Activated CD8-positive, alpha-beta memory T cell treated with anti-CD3 and anti-CD28 coated beads, Interleukin-2, amount 10 ng/mL, durations not matched to agents 7 days and 5 days (primary cell): ENCODE data around the gene GDF7. TPM values are rescaled to one million over a fixed set of nuclear protein-coding genes. Genes with fewer than 3 reads are reported as not detected.
"Not testable (repeated sequence)": the region's sequence is repeated elsewhere in the genome, so short reads cannot be mapped to it uniquely, and the experiment has no call there.

Experiments
- ATAC-seq: fragments of 150-1000 bp; cut with Tn5 transposase; one replicate; pipeline ENCODE4 v1.10.0; 2021; ENCODE audit warnings: moderate library complexity
- CTCF ChIA-PET: fragments of 350-600 bp; sonication (Branson Sonifier 250); formaldehyde crosslinking; loops from one replicate; lab custom pipeline; 2021; ENCODE audit warnings: antibody characterized with exemption; lab: Charles Lee
- DNase-seq: peaks from one replicate; pipeline ENCODE4 v3.0.0-alpha.2; 2020
- H3K27ac Mint-ChIP-seq: one replicate; pipeline ENCODE4 v1.8.0; 2021; ENCODE audit warnings: mild to moderate bottlenecking, mixed read lengths
- H3K27me3 Mint-ChIP-seq: one replicate; pipeline ENCODE4 v1.8.0; 2021; ENCODE audit warnings: mixed read lengths
- H3K36me3 Mint-ChIP-seq: one replicate; pipeline ENCODE4 v1.8.0; 2021; ENCODE audit warnings: mild to moderate bottlenecking, mixed read lengths
- H3K4me1 Mint-ChIP-seq: one replicate; pipeline ENCODE4 v1.8.0; 2021; ENCODE audit warnings: mixed read lengths
- H3K4me3 Mint-ChIP-seq: one replicate; pipeline ENCODE4 v1.8.0; 2021; ENCODE audit warnings: mild to moderate bottlenecking, moderate library complexity, mixed read lengths
- H3K9me3 Mint-ChIP-seq: one replicate; pipeline ENCODE4 v1.8.0; 2022; ENCODE audit warnings: low read depth, mixed read lengths
- total RNA-seq, 2 experiments: library from RNA; stranded (reverse); gene quantifications; one replicate each; pipeline ENCODE4 v1.2.3, GENCODE V29; 2021

The GDF7 gene
- total RNA-seq, 2 experiments from 2014 or later: not detected

DNA sequence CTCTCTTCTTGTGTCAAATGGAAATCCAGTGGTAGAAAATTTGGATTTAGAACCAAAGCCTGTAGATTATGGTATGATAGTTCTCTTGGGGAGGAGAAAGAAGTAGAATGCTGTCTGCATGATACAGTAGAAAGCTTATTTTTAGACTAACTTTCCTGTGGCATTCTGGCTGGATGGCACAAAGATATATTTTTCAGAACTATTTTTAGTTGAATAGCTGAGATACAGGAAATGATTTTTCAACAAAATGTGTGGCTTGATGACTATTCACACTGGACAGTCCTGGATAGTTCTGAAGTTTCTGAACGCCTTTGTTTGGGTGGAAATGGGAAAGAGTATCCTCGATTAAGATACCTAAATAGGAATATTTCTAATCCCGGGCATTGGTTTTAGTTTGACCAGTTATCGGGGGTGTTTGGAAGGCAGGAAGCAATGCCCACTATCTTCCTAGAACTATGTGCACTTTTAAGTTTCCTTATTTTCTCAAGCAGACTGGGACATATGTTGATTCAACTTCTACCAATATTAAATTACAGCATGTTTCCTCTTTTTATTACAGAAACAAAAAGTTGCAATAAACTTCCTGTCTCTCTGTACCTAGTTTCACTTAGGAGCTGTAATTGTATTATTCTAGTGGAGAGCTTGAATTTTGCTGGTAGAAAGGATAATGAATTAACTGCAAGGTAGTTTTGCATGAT is 32.1 kb downstream of the GDF7 start:
- ATAC-seq: no peak
- no peaks in the 10 kb centered on the region for H3K9me3 Mint-ChIP-seq
- DNase-seq: no peak
- no peaks in the 10 kb centered on the region for H3K27me3 Mint-ChIP-seq
- H3K4me3 Mint-ChIP-seq: no peak overlapping the region
- H3K36me3 Mint-ChIP-seq: peaks cover 7% of the 10 kb centered on the region
- H3K27ac Mint-ChIP-seq: no peak overlapping the region
- CTCF ChIA-PET: interaction anchor here (1.4 kb wide), 1 partner anchor 38 kb away, joined by 4 read pairs; no protein-coding TSS in a partner anchor
- H3K4me1 Mint-ChIP-seq: peaks cover 10% of the 10 kb centered on the region

DNA sequence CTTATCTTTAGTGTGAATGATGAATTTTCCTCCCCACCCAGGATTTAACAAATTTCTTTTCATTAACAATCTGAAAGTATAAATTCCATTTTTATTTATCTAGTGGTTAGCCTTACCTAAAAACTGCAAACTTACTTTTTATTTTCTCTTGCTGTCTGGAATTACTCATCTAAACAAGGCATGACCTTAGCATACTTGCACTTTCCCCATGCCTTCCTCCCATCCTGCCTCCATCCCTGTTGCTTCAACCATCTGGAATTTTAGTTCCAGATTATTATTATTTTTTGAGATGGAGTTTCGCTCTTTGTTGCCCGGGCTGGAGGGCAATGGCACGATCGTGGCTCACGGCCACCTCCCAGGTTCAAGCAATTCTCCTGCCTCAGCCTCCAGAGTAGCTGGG is 35.6 kb downstream of the GDF7 start:
- peaks cover 9% of the 10 kb centered on the region for H3K36me3 Mint-ChIP-seq
- DNase-seq (no peak), ATAC-seq (no peak)
- H3K4me1 Mint-ChIP-seq: peaks cover 10% of the 10 kb centered on the region
- no peak overlapping the region for H3K27ac Mint-ChIP-seq
- H3K27me3 Mint-ChIP-seq: no peaks in the 10 kb centered on the region
- H3K4me3 Mint-ChIP-seq: no peak overlapping the region
- CTCF ChIA-PET: interaction anchor here (0.7 kb wide), 1 partner anchor 41 kb away, joined by 3 read pairs; no protein-coding TSS in a partner anchor
- no peaks in the 10 kb centered on the region for H3K9me3 Mint-ChIP-seq

DNA sequence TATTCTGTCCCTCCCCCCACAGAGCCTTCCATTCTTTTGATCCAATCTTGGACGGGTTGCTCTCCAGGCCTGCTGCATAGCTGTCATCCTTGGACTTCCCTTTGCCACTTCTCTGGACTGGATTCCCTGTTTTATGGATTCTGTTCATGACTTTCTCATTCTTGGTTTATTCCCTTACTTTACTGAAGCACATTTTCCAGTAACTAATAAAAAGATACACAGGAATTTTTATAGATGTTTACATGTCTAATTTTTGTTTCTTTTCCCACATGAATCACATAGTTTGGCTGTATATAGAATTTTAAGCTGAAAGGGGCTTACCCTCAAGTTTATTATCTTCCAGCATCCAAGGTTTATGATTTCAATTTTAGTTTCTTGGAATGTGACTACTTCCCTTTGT is 37.9 kb downstream of the GDF7 start:
- CTCF ChIA-PET: no interaction called here
- H3K4me3 Mint-ChIP-seq: no peak overlapping the region
- H3K9me3 Mint-ChIP-seq: no peaks in the 10 kb centered on the region
- H3K27me3 Mint-ChIP-seq: no peaks in the 10 kb centered on the region
- peaks cover under 1% of the 10 kb centered on the region for H3K4me1 Mint-ChIP-seq
- no peak for ATAC-seq
- peaks cover 5% of the 10 kb centered on the region for H3K36me3 Mint-ChIP-seq
- no peak overlapping the region for H3K27ac Mint-ChIP-seq
- no peak for DNase-seq

DNA sequence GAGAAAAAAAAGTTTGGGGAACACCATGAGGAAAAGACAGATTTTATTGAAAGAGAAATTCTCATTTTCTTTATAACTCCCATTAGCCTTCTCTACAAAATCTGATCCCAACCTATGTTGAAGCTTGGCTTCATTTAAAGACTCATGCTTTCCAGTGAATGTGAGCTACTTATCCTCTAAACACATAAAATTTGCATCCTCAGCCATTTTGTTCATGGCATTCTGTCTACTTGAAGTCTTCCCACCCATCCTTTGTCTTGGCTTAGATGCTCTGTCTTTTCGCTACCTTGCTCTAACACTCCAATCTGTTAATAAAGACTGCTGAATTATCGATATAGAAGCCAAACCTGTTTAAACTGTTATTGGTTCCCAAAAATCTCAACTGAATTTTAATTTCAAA is 39.3 kb downstream of the GDF7 start:
- CTCF ChIA-PET: no interaction called here
- Mint-ChIP-seq H3K27me3 (no peaks in the 10 kb centered on the region), H3K27ac (no peak overlapping the region), H3K36me3 (peaks cover 7% of the 10 kb centered on the region), H3K4me3 (no peak overlapping the region), H3K9me3 (no peaks in the 10 kb centered on the region), H3K4me1 (no peaks in the 10 kb centered on the region)
- no peak for DNase-seq
- ATAC-seq: no peak

DNA sequence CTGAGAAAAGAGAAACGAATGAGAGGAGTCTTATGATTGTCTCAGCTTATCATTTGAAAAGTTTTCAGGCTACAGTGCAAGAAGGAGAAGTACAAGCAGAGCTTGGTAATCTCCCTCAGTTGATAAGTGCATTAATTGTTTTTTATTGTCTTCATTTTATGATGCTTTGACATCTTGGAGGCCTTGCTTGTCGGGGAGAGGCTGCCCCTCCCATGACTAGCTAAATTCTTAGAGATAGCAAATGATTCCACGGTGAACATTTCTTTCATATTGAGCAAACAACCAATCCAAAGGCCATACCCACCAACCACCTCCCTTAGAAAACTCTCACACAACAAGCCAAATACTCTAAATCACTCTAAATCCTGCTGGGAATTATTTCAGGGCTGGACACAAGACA is 39.8 kb downstream of the GDF7 start:
- H3K4me1 Mint-ChIP-seq: no peaks in the 10 kb centered on the region
- peaks cover 9% of the 10 kb centered on the region for H3K36me3 Mint-ChIP-seq
- no peaks in the 10 kb centered on the region for H3K9me3 Mint-ChIP-seq
- ATAC-seq: no peak
- no peaks in the 10 kb centered on the region for H3K27me3 Mint-ChIP-seq
- CTCF ChIA-PET: no interaction called here
- no peak overlapping the region for H3K27ac Mint-ChIP-seq
- no peak for DNase-seq
- no peak overlapping the region for H3K4me3 Mint-ChIP-seq

- Mint-ChIP-seq H3K4me3 (no peak overlapping the region), H3K4me1 (no peaks in the 10 kb centered on the region), H3K27ac (no peak overlapping the region), H3K9me3 (no peaks in the 10 kb centered on the region), H3K36me3 (peaks cover 11% of the 10 kb centered on the region), H3K27me3 (no peaks in the 10 kb centered on the region)
- no peak for DNase-seq
- CTCF ChIA-PET: no interaction called here
- no peak for ATAC-seq
Measured at GRCh38 chr2:20707601-20708000, 40.7 kb downstream of the GDF7 start.

DNA sequence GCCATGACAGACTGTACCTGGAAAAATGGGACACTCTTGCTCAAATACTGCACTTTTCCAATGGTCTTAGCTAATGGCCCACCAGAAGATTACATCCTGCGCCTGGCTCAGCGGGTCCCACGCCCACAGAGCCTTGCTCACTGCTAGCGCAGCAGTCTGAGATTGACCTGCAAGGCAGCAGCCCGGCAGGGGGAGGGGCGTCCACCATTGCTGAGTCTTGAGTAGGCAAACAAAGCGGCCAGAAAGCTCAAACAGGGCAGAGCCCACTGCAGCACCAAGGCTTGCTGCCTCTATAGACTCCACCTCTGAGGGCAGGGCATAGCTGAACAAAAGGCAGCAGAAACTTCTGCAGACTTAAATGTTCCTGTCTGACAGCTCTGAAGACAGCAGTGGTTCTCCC is 44.7 kb downstream of the GDF7 start:
- H3K9me3 Mint-ChIP-seq, H3K27ac Mint-ChIP-seq, DNase-seq, H3K4me1 Mint-ChIP-seq, H3K27me3 Mint-ChIP-seq, CTCF ChIA-PET, ATAC-seq, H3K4me3 Mint-ChIP-seq: not testable (repeated sequence)
- peaks cover 27% of the 10 kb centered on the region for H3K36me3 Mint-ChIP-seq

- H3K27ac Mint-ChIP-seq, ATAC-seq, H3K27me3 Mint-ChIP-seq, H3K4me3 Mint-ChIP-seq, DNase-seq, H3K9me3 Mint-ChIP-seq, CTCF ChIA-PET, H3K4me1 Mint-ChIP-seq: not testable (repeated sequence)
- H3K36me3 Mint-ChIP-seq: peaks cover 42% of the 10 kb centered on the region
Measured at GRCh38 chr2:20713585-20713984, 46.6 kb downstream of the GDF7 start.

GRCh38 chr2:20714412-20714811 is 47.5 kb downstream of the GDF7 start:
- H3K36me3 Mint-ChIP-seq: peaks cover 46% of the 10 kb centered on the region
- H3K27ac Mint-ChIP-seq, H3K4me1 Mint-ChIP-seq, ATAC-seq, CTCF ChIA-PET, H3K9me3 Mint-ChIP-seq, DNase-seq, H3K4me3 Mint-ChIP-seq, H3K27me3 Mint-ChIP-seq: not testable (repeated sequence)

DNA sequence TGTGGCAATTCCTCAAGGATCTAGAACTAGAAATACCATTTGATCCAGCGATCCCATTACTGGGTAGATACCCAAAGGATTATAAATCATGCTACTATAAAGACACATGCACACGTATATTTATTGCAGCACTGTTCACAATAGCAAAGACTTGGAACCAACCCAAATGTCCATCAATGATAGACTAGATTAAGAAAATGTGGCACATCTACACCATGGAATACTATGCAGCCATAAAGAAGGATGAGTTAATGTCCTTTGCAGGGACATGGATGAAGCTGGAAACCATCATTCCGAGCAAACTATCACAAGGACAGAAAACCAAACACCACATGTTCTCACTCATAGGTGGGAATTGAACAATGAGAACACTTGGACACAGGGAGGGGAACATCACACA is 49.2 kb downstream of the GDF7 start:
- H3K9me3 Mint-ChIP-seq, DNase-seq, H3K27ac Mint-ChIP-seq, H3K27me3 Mint-ChIP-seq, H3K4me3 Mint-ChIP-seq, H3K4me1 Mint-ChIP-seq, CTCF ChIA-PET, ATAC-seq: not testable (repeated sequence)
- H3K36me3 Mint-ChIP-seq: peaks cover 50% of the 10 kb centered on the region

DNA sequence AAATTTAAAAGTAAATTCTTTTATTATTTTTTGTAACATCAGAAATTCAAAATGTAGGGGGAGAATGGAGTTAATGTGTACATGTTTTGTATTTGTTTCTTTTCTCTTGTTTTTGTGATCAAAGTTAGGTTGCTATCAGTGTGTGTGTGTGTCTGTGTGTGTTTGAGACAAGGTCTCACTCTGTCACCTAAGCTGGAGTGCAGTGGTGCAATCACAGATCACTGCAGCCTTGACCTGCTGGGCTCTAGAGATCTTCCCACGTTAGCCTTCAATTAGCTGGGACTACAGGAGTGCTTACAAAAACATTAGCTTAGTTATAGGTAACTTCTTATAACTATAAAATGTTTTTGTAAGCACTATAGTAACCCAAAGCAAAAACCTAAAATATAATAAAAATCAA is 50.7 kb downstream of the GDF7 start:
- Mint-ChIP-seq H3K4me3 (no peak overlapping the region), H3K36me3 (peaks cover 49% of the 10 kb centered on the region), H3K9me3 (peaks cover 8% of the 10 kb centered on the region), H3K4me1 (no peaks in the 10 kb centered on the region), H3K27me3 (no peaks in the 10 kb centered on the region), H3K27ac (no peak overlapping the region)
- no peak for ATAC-seq
- CTCF ChIA-PET: no interaction called here
- DNase-seq: no peak

DNA sequence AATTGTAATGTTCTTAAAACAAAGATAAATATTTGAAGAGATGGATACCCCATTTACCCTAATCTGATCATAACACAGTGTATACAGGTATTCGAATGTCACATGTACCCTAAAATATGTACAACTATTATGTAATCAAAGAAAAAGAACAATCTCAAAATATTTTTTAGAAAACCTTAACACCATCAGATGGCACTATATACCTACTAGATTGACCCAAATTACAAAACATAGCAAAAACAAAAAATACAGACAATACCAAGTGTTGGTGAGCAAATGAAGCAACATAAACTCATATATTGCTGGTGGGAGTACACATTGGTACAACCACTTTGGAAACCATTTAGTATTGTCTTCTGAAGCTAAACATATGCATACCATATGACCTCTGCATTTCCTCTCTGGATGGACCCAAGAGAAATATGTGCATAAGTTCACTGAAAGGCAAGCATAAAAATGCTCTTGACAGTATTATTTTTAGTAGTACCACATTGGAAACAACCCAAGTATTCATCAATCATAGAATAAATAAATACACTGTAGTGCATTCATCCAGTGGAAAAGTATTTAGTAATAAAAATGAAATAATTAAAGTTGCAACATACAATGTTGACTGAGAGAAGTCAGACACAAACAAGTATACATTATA is 55.8 kb downstream of the GDF7 start:
- ATAC-seq (no peak), DNase-seq (no peak)
- no peaks in the 10 kb centered on the region for H3K4me1 Mint-ChIP-seq
- CTCF ChIA-PET: no interaction called here
- no peaks in the 10 kb centered on the region for H3K27me3 Mint-ChIP-seq
- no peak overlapping the region for H3K27ac Mint-ChIP-seq
- peaks cover 3% of the 10 kb centered on the region for H3K9me3 Mint-ChIP-seq
- peaks cover 39% of the 10 kb centered on the region for H3K36me3 Mint-ChIP-seq
- no peak overlapping the region for H3K4me3 Mint-ChIP-seq

DNA sequence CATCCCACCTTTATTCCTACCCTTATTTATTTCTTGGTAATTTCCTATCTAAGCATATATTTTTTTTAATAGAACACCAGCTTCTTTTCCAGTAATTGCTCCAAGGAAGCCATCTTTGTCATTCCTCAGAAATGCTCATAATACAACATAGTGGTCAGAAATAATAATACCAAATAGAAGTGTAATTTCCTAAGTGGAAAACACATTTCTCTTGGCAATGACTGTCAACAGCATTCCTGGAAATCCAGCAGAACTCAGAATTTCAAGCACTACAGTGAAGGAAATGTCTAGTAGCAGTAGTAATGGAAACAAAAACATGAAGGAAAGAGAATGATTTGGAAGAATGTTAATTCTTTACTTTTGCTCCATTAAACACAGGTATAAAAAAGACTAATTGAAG is 56.6 kb downstream of the GDF7 start:
- no peak for ATAC-seq
- H3K36me3 Mint-ChIP-seq: peaks cover 35% of the 10 kb centered on the region
- H3K9me3 Mint-ChIP-seq: no peaks in the 10 kb centered on the region
- H3K27me3 Mint-ChIP-seq: no peaks in the 10 kb centered on the region
- DNase-seq: no peak
- CTCF ChIA-PET: no interaction called here
- no peaks in the 10 kb centered on the region for H3K4me1 Mint-ChIP-seq
- no peak overlapping the region for H3K27ac Mint-ChIP-seq
- no peak overlapping the region for H3K4me3 Mint-ChIP-seq

- H3K36me3 Mint-ChIP-seq: peaks cover 30% of the 10 kb centered on the region
Measured at GRCh38 chr2:20724500-20725053, 57.6 kb downstream of the GDF7 start.

More at GRCh38 chr2:20724500-20725053, 57.6 kb downstream of the GDF7 start:
- ATAC-seq: no peak
- no peaks in the 10 kb centered on the region for H3K4me1 Mint-ChIP-seq
- H3K27ac Mint-ChIP-seq: no peak overlapping the region
- no peaks in the 10 kb centered on the region for H3K27me3 Mint-ChIP-seq
- no peak for DNase-seq
- no peaks in the 10 kb centered on the region for H3K9me3 Mint-ChIP-seq
- CTCF ChIA-PET: no interaction called here
- H3K4me3 Mint-ChIP-seq: no peak overlapping the region
